Measurements from ENCODE around the gene RPL7A.
"Not testable (repeated sequence)": the region's sequence is repeated elsewhere in the genome, so short reads cannot be mapped to it uniquely, and the experiment has no call there.

Gene RPL7A

DNA sequence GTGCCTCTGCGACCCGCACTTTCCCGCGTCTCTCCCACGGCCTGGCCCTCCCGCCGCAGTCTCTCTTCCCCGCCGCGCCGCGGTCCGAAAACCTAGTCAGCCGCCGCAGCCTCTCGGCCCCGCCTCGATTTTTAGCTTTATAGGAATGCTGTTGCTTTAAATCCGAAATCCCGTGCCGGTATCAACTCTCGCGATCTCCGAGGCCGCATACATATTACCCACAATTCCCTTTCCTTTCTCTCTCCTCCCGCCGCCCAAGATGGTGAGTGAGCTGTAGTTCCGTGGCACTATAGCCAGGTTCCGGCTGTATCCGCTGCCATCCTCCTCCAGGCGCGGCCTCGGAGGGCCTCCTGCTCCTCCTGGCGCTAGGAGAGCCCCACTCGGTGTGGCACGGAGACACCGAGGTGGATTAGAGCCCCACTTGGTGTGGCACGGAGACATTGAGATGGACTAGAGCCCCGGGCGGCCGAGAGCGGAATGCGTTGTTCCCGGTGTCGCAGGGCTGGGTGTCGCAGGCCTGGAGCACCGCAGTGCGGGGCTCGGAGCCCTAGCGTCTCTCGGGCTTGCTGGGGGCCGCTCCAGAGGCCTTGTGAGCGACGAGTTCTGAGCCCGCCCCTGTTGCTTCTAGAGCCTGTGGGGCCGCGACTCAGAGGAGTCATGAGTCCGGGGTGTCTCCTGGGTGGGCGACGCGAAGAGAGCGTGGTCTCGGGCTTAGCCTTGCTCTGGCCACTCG is at the start of gene RPL7A, which contains the start of gene MED22:
RPL7A (plus strand) TSS at position 234 of the 733 bp plus-strand sequence; CDS start at position 260, 26 bp downstream.
MED22 (minus strand) TSS at position 147 of the 733 bp plus-strand sequence. CDS start 1,469 bp downstream, outside the sequence.
- DNase-seq, result peak; percentile 92 to 94

DNA sequence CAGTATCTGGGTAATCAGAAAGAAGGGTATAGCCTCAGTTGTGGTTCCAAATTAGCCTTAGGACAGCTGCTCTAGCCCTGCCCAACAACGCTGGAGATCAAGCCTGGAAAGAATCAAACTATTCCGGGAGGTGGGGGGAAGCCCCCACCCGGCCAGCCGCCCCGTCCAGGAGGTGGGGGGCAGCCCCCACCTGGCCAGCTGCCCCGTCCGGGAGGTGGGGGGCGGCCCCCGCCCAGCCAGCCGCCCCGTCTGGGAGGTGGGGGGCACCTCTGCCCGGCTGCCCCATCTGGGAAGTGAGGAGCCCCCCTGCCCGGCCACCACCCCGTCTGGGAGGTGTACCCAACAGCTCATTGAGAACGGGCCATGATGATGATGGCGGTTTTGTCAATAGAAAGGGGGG is 48.0 kb upstream of the RPL7A start:
- DNase-seq, result not testable (repeated sequence)

DNA sequence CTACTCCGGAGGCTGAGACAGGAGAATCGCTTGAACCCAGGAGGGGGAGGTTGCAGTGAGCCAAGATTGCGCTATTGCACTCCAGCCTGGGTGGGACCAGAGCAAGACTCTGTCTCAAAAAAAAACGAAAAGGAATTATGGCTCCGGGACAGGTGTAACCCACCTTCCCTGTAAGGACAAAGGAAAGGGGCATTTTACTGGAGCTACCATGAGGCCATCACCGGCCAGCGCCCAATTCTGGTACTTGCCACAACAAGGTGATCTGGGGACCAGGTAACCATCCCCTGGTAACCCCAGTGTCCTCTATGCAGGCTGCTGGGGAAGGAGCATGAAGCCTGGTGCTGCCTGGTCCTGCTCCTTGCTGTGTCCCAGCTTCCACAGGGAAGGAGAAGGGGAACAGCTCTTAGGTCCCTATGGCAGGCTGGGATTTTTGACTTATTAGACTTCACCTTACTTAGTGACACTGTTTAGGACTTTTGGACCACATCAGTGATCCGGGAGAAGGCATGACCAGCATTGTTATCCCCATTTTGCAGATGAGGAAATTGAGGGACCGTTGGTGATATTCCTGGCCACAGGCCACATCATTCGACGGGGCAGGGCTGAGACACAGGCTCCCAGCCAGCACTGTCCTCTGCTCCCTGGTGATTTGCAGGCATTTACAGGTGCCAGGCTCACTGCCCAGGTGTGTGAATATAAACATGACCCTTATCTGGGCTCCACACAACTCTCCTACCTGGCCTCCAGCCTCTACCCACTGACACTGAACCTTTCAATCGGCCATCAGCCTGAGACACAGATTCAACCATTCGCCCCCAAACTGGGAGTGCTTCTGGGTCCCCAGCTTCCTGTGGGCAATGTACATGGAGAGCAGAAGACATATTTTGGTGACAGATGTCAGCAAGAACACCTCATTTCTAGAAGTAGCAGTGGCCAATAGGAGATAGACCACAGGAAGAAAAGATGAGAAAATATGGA is 46.5 kb upstream of the RPL7A start:
- no peak for DNase-seq

DNA sequence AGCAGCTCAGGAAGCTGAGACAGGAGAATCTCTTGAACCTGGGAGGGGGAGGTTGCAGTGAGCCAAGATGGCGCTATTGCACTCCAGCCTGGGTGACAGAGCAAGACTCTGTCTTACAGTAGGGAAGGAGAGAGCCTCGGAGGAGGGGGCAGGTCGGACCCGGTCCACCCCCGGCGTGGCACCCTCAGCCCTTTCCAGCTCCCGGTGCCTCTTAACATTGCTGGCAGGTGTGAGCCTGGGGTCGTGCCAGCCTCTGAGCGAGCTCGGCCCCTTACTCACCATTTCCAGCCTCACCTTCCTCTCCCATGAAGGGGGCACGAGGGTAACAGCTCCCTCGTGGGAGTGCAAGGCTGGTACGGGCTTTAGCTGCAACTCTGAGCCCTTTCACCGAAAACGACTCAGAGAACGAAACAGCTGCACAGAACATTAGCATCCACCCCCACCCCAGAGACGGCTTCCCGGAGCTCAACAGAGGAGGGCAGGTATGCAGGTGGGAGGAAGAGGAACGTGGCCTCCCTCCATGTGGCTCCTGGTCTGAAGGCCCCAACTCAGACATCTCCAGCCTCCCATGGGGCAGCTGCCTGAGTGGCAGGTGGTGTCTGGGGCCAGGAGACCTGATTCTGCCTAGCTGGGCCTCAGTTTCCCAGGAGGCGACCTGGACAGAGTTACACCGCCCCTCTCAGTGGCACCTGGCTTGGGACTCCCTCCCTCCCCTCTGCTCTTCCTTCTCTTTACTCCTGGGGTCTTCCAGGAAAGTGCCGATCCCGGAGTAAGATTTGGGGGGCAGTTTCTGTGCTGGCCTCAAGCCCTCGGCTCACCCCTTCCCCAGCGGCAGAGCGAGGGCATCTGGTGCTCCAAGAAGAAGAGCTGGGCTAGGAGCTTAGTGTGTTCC is 44.5 kb upstream of the RPL7A start:
- DNase-seq, result no peak

DNA sequence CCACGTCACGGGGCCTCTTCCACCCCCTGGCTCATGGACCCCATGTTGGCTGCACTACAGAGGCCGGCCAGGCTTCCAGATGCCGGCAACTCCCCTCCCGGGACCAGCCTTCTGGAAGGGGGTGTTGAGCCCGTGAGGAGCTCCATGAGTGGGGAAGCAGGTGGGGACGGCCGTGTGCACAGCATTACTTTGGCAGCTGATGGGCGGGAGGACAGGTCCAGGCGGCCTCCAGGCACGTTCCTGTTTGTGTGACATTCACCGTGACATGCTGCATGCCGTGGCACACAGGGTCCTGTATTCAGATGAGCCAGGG is 43.9 kb upstream of the RPL7A start:
- no peak for DNase-seq

DNA sequence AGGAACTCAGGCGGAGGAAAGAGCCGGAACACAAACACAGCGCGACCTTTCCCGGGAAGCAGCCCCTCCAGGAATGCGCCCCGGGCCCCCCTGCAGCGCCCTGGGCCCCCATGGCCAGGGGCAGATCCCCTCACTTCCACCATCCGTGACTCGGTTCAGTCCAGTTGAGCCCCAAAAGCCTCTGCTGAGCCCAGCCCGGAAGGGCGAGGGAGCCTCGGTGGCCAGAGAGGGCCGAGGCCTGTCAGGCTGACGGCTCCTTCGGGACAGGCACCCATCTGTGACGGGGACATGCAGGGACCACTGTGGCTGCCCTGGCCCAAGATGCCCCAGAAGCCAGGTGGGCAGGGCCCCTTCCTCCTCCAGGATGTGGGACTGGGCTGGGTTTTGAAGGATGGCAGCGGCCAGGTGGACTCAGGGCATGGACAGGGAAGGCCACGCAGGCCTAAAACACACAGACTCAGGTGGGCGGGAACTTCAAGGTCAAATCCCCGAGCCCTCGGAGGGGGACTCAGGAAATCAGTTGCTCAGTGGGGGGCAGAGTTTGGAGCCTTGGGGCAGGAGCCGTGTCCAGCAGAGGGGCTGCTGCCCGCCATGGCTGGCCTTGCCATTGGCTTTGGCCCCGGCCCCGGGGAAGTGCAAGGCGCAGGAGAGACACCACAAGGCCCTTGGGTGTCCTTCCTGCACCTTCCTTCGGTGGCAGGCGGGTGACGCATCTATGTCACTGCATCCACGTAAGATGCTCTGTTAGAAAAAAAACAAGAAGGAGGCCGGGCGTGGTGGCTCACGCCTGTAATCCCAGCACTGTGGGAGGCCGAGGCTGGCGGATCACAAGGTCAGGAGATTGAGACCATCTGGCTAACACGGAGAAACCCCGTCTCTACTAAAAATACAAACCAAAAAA is 43.3 kb upstream of the RPL7A start:
- DNase-seq, result no peak

DNA sequence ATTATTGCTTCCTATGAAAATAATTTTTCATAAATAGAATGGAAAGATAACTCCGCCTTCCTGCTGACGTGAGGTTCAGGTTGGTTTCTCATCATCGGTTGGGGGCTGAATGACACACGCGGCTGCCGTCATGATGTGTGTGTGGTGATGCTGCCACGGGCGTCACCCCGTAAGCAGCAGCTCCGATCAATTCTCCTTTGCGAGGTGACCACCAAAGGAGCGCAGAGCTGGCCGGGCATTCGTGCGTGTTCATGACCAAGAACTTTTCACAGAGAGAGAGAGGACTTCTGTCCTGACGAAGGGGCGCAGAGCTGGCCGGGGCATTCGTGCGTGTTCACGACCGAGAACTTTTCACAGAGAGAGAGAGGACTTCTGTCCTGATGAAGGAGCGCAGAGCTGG is 42.3 kb upstream of the RPL7A start:
- DNase-seq, result no peak

DNA sequence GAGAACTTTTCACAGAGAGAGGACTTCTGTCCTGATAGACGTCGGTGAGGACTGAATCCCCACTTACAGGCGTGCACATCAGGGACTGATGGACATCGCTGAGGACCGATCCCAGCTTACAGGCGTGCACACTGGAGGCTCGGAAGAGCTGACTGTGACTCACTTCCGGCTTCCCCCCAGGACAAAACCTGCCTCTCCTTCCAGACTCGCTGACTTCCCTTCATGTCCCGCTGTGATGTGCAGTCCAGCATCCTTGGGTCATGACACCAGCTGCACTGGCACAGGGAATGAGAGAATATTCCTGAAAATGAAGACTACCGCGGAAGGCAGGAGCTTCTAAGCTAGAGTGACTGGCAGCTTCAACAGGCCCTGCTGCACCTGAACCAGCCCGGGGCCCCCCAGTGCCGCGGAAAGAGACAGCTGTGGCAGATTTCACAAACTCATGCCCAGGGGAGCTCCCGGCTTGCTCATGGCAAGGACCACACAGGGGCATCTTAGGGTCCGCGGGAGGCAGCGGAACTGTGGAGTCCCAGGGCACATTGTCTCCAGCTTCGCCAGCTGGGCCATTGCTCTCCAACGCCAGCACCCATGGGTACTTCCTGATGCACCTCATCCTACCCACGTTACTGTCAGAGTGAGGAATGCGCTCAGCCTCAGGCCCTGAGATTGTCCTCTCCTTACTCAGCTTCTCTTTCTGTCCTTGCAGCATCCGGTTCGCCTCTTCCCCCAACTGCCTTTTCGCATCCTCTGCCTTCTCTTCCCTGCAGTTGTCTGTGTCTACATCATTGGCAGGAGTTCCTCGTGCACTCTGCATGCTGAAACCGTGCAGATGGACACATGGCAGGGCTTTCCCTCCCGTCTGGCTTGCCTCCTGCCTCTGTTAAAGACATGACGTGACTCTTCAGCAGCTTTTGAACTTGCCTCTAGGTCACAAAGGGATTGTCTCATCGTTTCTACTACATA is 41.5 kb upstream of the RPL7A start:
- no peak for DNase-seq

DNA sequence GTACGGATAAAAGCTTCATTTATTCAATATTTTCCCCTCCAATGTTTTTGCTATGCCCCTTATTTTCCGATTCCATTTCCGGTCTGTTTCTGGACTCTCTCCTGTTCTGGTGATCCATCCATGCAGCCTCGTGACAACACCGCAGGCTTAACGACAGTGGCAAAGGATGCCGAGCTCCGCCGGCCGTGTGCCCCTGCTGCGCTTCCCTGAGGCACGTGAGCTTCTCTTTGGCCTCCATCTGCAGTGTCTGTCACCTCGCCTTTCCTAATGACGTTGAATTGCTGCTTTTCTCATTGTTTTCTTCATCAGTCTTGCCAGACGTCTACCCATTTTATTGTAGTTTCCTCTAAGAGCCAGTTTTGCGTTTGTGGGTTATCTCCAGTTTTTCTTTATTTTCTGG is 40.7 kb upstream of the RPL7A start:
- no peak for DNase-seq

DNA sequence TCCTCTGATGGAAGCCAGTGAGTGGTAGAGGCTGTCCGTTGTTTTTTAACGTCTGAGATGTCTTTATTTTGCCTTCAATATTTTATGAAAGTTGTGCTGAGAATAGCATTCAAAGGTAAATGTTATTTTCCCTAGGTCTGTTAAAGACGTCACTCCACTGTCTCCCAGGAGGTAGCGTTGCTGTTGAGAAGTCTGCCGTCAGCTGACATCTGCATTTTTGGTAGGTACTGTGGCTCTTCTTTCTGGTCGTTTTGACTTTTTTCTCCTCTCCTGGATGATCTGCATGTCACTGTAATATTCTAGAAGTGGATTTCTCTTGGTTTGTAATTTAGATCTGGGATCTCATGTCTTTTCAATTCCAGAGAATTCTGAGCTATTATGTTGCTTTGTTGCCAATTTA is 38.4 kb upstream of the RPL7A start:
- no peak for DNase-seq

DNA sequence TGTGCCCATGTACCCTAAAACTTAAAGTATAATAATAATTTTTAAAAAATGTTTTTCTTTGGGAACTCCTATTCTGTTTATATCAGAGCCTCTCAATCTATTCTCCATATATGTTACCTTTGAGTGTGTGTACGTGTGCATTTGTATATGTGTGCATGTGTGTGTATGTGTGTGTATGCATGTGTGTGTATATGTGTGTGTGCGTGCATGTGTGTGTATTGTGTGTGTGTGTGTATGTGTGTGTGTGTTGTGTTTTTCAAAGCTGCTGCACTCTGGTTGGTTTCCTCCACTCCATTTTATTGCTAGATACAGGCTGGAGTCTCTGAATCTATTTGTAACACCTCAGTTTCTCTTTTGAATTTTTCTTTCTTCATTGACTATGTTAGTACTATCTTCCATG is 32.0 kb upstream of the RPL7A start:
- no peak for DNase-seq

DNA sequence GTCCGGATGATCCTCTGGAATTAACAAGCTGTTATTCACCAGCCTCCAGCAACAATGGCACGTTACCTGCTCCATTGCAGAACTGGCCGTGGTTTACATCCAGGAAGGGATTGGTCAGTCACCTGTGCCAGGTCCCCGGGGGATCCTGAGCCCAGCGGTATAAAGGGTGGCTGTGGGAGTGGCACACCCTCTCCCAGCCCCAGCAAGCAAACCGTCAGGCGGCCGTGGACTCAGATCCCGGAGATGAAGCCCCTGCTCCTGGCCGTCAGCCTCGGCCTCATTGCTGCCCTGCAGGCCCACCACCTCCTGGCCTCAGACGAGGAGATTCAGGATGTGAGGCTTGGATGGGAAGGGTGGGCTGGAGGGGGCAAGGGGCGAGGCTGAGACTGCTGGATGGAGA is 30.5 kb upstream of the RPL7A start:
- DNase-seq, result not testable (repeated sequence)

DNA sequence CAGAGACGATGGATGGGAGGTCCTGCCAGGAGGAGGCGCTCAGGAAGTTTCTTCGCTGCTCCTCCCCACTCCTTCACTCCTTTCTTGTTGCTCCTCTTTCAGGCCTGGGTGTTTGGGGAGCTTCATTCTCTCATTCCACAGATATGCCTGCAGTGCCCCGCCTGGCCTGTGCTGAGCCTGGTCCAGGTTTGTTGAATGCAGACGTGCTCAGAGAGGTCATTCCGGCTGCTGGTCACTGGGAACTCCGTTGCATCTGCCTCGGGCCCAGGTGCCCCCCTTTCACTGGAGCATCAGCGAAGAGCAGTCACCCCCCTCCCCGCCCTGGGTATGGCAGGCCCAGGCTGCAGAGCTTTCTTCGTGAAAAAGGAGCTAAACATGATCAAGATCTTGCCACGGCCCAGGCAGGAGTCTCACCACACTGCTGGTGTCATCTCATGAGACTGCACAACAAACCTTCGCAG is 27.6 kb upstream of the RPL7A start:
- DNase-seq, result no peak

DNA sequence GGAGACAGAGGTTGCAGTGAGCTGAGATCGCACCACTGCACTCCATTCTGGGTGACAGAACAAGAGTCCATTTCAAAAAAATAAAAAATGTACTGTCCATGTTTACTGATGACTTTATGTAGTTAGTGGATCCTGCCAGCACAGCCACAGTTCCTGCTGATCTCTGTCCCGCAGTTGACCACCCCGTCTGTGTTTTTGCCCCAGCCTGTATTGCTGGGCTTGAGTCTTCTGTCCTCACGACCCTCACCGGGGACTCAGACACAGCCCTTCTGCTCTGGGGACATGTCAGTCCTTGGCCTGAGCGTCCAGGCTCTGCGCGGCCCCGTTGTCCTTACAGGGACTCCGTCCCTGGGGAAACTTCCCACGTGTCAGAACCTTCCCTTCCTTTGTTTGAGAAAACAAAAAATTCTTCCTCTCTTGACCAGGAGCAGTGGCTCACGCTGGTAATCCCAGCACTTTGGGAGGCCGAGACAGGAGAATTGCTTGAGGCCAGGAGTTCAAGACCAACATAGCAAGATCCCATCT is 26.5 kb upstream of the RPL7A start:
- no peak for DNase-seq

DNA sequence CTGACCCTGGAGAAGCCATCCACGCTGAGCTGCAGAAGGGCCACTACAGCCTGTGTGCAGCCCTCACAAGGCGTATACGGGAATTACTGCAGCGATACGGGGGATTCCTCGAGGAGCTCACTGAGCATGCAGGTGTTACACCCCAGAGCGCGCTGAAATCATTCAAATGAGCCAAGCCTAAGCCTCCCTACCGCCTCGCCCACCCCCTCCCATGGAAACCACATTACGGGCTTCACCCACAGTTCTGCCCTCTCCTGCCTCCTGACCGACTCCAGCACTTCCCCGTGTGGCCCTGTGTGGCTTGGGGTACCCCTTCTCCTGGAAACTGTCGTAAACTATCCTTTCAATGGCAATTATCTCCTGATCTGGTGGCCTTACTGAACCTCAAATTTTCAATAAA is 25.3 kb upstream of the RPL7A start:
- DNase-seq, result no peak

DNA sequence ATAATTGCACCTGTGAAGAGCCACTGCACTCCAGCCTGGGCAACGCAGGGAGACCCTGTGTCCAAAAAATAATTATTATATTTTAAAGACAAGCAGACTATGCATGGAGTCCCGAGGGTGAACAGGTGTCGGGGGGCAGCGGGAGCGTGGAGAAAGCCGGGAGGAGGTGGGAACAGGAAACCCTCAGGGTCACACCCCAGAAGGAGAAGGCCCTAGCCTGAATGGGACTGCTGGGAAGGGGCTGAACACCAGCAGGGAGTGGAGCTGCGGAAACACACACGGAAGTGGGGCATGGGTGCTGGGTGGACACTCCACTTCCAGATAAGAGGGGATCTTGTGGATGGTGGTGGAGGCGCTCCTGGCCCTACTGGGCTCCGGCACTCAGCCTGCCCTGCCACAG is 24.8 kb upstream of the RPL7A start:
- DNase-seq, result no peak

DNA sequence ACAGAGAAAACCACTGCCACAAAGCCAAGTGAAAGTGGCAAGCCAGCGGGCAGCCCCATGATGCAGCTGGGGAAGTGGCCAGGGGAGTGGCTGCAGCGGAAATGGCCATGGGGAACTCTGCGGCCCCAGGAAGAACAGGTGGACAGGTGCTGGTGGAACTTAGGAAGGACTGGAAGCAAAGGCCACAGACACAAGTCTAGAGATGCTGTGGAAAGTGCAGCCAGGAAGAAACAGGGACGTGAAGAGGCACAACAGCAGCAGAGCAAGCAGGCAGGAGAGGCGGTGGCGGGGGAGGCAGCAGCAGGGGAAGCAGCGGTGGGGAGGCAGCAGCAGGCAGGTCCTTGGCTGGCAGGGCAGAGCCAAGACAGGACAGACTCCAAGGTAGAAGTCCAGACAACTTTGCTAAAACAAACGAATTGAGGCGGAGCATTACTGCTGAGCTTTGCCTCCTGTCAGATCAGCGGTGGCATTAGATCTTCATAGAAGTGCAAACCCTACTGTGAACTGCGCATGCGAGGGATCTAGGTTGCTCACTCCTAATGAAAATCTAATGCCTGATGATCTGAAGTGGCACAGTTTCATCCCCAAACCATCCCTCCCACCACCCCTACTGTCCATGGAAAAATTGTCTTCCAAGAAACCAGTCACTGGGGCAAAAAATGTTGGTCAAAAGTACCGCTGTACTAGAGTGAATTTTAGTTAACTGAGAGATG is 23.9 kb upstream of the RPL7A start:
- no peak for DNase-seq

DNA sequence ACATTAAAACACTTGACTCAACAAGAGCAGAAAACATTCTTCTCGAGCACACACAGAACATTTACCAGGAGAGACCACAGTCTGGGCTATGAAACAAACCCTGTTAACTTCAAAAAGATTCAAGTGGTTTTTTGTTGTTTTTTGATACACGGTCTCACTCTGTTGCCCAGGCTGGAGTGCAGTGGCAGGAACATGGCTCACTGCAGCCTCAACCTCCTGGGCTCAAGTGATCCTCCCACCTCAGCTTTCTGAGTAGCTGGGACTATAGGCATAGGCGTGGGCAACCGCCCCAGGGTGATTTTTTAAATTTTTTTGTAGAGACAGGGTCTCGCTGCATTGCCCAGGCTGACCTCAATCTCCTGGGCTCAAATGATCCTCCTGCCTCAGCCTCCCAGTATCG is 21.0 kb upstream of the RPL7A start:
- not testable (repeated sequence) for DNase-seq

DNA sequence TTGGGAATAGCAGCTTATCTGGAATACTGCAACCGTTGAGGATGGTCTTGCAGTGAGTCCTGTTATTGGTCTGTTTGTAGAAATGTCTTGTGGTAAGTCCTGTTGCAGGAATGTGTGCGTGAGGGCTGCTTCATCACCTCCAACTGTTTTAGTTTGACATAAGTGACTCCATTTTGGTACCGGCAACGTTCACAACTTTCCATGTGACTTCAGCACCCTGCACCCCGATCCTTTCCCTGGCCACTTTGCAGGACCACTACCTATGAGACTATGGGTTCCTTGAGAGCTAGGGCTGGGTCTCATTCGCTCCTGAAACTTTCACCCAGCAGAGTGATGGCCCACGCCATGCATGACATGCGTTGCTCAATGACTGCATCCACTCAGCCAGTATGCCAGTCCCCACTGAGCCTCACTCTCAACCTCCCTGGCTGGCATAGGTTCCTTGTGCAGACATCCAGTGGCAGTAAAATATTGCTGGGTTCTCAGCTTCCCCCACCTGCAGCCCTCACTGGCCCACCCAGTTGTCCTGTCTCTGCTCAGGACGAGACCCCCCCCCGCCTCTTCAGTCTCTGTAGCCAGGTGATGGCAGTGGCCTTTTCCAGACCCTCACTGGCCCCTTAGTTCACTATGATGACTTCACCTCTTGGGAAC is 20.1 kb upstream of the RPL7A start:
- no peak for DNase-seq

All from stimulated activated CD4-positive, alpha-beta T cell treated with anti-CD3 and anti-CD28 coated beads, Interleukin-2, amount 100 ng/mL, for 24 hours (primary cell).